Psoas muscle (tissue), 8 donors: ENCODE data around the gene PAQR4. TPM values are rescaled to one million over a fixed set of nuclear protein-coding genes. Genes with fewer than 3 reads are reported as not detected.

Experiments used
- ATAC-seq, 4 donors: fragments of 200-7000 bp; cut with Tn5 transposase; one replicate each; pipeline ENCODE4 v1.9.1; 2020; ENCODE audit warnings: moderate library complexity in 3 of 4, mild to moderate bottlenecking in 2 of 4
- DNase-seq, 2 donors: peaks; one replicate each; pipeline ENCODE4 v3.0.0-alpha.2; 2020
- H3K27ac ChIP-seq: fragments of 200-600 bp; one replicate; pipeline ENCODE4 v1.8.0; 2022
- H3K27me3 ChIP-seq, 3 donors: fragments of 200-600 bp in 1 of 3; one replicate each; pipeline versions ENCODE4 v1.6.1 to v1.8.0; 2013 to 2022; ENCODE audit warnings: low read length in 2 of 3, mild to moderate bottlenecking in 2 of 3, moderate library complexity in 1 of 3; ENCODE audit not compliant: insufficient read depth in 3 of 3
- H3K36me3 ChIP-seq, 2 donors: fragments of 200-600 bp in 1 of 2; one replicate each; pipeline versions ENCODE4 v1.6.1 to v1.8.0; 2013 to 2022; ENCODE audit warnings: low read depth in 1 of 2, mild to moderate bottlenecking in 1 of 2, moderate library complexity in 1 of 2; ENCODE audit not compliant: insufficient read depth in 1 of 2
- H3K4me1 ChIP-seq: fragments of 200-600 bp; one replicate; pipeline ENCODE4 v1.8.0; 2022
- H3K4me3 ChIP-seq: fragments of 200-600 bp; one replicate; pipeline ENCODE4 v1.8.0; 2022; ENCODE audit warnings: mild to moderate bottlenecking
- H3K9me3 ChIP-seq: fragments of 200-600 bp; one replicate; pipeline ENCODE4 v1.8.0; 2022
- WGBS, 3 donors: extraction: QIAGEN DNeasy Blood & Tissue Kit; methylation state at CpG; one replicate each; pipeline versions ENCODE4 v1.1.6 to v1.1.7; 2013; 5-methylcytosine and 5-hydroxymethylcytosine counted together
- intact Hi-C, 2 donors: fragments of 100-400 bp; cut with DNase I; formaldehyde crosslinking; loops; one replicate each; pipeline versions ENCODE4 v1.11.0 to v1.14.2; 2022
- polyA plus RNA-seq, 3 donors: library from polyadenylated mRNA; stranded (reverse); fragments of 200-250 nt; gene quantifications; one replicate each; pipeline ENCODE4 v1.2.3, GENCODE V29; 2013
- total RNA-seq, 4 donors: library from RNA; stranded (reverse); fragmentation: NEBNext Ultra II Directional in 2 of 4; extraction: Animal tissue kit (Norgen Biotek cat#: 25700) in 2 of 4; gene quantifications; one replicate each; pipeline versions ENCODE4 v1.2.1 to v1.2.4, GENCODE V29; 2021 to 2023
- TF ChIP-seq, protein P1 (sequence below): fragments of 200-600 bp; IDR thresholded peaks from one replicate; pipeline ENCODE4 v1.8.0; 2022; ENCODE audit warnings: antibody characterized with exemption
- donor health status: healthy with polysubstance abuse.
- donor health status: DM: no; HTN: no; CAD: no; lungs with moderate emphysema.
- donor health status: Bipolar disorder and iron deficiency.
- donor health status: healthy.
- donor health status: DM: yes; HTN: yes; CAD: no.
- donor health status: DM: no; HTN: no; CAD: no.
- donor health status: DM: no; HTN: no; CAD: no.
- donor health status: DM: yes; HTN: yes; CAD: no.

The PAQR4 gene
- total and polyA plus RNA-seq, 7 donors = 4.6 to 26.1 (median 12.3) TPM

DNA sequence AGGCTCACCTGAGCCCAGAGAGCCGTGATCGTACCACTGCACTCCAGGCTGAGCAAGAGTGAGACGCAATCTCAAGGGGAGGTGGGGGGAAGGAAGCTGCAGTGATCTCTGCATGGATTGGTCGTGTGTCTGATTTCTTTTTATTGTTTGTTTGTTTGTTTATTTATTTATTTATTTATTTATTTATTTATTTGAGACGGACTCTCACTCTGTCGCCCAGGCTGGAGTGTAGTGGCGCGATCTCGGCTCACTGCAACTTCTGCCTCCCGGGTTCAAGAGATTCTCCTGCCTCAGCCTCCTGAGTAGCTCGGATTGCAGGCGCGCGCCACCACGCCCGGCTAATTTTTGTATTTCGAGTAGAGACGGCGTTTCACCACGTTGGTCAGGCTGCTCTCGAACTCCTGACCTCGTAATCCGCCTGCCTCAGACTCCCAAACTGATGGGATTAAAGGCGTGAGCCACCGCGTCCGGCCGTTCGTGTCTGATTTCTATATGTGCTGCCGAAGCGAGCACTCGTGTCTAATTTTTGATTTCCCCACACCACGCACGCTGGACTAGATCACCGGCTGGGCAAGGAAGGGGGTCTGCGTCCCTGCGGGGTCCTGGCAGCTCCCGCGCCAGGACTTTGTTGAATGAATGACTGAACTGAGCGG lies 50.6 kb downstream of the PAQR4 start:
- WGBS, 3 donors = 28 to 29% (median 29%) methylated on average over 40 of the region's 40 CpGs

DNA sequence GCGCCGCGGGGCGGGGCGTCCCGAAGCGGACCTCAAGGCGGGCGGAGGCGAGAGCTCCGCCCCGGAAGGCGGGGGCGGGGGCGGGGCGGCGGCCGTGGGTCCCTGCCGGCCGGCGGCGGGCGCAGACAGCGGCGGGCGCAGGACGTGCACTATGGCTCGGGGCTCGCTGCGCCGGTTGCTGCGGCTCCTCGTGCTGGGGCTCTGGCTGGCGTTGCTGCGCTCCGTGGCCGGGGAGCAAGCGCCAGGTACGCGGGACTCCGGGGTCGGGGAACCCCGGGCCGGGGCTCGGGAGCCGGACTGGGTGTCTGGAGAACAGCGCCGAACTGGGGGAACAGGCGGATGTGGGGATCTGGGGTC lies 51.1 kb downstream of the PAQR4 start, which contains the start of gene TNFRSF12A:
Gene TNFRSF12A, plus strand, starts transcription at position 122 of the 357 bp plus-strand sequence. Its CDS starts 30 bp downstream, at position 152.
- Histone ChIP-seq H3K27ac (peak within 1 kb of the TSS; percentile 100), H3K36me3 (peaks cover 0 to 1% of the 10 kb centered on the region in 2 donors), H3K27me3 (peaks cover 0 to 20% (median 2%) of the 10 kb centered on the region in 3 donors), H3K9me3 (no peaks in the 10 kb centered on the region), H3K4me3 (peak within 1 kb of the TSS; percentile 94), H3K4me1 (peaks cover 29% of the 10 kb centered on the region)
- DNase-seq = peak; percentile 85 to 88
- peak; percentile 20 to 32 (median 30) for ATAC-seq
- intact Hi-C loops = no loop called here
- TF ChIP-seq, protein P1, sequence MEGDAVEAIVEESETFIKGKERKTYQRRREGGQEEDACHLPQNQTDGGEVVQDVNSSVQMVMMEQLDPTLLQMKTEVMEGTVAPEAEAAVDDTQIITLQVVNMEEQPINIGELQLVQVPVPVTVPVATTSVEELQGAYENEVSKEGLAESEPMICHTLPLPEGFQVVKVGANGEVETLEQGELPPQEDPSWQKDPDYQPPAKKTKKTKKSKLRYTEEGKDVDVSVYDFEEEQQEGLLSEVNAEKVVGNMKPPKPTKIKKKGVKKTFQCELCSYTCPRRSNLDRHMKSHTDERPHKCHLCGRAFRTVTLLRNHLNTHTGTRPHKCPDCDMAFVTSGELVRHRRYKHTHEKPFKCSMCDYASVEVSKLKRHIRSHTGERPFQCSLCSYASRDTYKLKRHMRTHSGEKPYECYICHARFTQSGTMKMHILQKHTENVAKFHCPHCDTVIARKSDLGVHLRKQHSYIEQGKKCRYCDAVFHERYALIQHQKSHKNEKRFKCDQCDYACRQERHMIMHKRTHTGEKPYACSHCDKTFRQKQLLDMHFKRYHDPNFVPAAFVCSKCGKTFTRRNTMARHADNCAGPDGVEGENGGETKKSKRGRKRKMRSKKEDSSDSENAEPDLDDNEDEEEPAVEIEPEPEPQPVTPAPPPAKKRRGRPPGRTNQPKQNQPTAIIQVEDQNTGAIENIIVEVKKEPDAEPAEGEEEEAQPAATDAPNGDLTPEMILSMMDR = no peak
- 0 to 2% (median 0%) methylated on average over 35 to 49 of the region's 49 CpGs for WGBS, 3 donors

More for the DNA sequence above, 50.6 kb downstream of the PAQR4 start:
- no peak for ATAC-seq
- TF ChIP-seq, protein P1 = no peak
- Histone ChIP-seq H3K4me3 (peak overlapping the region; percentile 94), H3K27ac (peak overlapping the region; percentile 100), H3K9me3 (no peaks in the 10 kb centered on the region), H3K36me3 (no peaks in the 10 kb centered on the region), H3K27me3 (peaks cover 0 to 20% (median 3%) of the 10 kb centered on the region in 3 donors), H3K4me1 (peaks cover 24% of the 10 kb centered on the region)
- no peak for DNase-seq
- intact Hi-C loops = no loop called here

DNA sequence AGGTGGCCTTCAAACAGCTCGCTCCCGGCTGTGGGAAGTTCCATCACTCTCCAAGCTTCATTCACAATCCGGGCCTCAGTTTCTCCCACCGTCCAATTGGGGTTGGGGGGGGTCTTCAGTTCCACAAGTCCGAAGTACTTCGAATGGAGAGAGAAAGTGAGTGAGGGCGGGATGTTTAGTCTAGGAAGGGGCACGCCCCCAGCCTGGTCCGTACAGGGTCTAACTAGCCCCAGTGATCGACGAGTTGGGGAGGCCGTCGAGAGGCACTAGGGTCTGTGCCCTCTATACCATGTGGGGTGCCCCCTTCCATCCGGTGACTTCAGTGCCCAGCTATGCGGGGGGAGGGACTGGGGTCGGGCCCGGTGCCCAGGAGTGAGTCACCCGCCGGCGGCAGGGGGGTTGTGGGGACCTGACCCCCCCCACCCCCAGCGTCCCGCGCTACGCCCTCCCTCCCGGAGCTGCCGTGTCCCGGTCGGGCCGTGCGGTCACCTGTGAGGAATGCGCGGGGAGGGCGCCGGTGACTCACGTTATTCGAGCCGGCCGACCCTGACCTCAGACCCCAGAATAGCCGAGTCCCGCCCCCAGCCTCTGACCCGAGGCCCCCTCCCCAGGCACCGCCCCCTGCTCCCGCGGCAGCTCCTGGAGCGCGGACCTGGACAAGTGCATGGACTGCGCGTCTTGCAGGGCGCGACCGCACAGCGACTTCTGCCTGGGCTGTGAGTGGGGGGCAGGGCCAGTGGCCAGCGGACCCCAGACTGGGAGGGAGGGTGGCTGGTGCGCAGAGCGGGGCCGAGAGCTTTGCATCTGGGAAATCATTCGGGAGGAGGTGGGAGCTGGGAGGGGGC lies 51.7 kb downstream of the PAQR4 start:
- Histone ChIP-seq H3K4me1 (peaks cover 31% of the 10 kb centered on the region), H3K36me3 (peaks cover 0 to 7% of the 10 kb centered on the region in 2 donors), H3K27me3 (peaks cover 0 to 18% (median 1%) of the 10 kb centered on the region in 3 donors), H3K4me3 (peak overlapping the region; percentile 94), H3K9me3 (no peaks in the 10 kb centered on the region), H3K27ac (peak overlapping the region; percentile 100)
- DNase-seq = peak; percentile 91 to 96
- 1% methylated on average over 44 to 57 of the region's 57 CpGs for WGBS, 3 donors
- intact Hi-C loops = no loop called here
- peak; percentile 61 to 66 (median 64) for ATAC-seq
- TF ChIP-seq, protein P1 = no peak

DNA sequence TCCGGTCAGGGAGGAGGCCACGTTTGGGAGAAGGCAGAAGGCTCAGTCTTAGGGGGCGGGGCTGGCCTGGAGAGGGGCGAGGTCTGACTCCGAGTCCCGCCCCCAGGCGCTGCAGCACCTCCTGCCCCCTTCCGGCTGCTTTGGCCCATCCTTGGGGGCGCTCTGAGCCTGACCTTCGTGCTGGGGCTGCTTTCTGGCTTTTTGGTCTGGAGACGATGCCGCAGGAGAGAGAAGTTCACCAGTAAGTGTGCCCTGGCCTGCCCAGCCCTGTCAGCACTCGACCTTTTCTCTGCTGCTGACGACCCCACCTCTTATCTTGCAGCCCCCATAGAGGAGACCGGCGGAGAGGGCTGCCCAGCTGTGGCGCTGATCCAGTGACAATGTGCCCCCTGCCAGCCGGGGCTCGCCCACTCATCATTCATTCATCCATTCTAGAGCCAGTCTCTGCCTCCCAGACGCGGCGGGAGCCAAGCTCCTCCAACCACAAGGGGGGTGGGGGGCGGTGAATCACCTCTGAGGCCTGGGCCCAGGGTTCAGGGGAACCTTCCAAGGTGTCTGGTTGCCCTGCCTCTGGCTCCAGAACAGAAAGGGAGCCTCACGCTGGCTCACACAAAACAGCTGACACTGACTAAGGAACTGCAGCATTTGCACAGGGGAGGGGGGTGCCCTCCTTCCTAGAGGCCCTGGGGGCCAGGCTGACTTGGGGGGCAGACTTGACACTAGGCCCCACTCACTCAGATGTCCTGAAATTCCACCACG lies 52.5 kb downstream of the PAQR4 start:
- Histone ChIP-seq H3K27me3 (peaks cover 0 to 18% (median 1%) of the 10 kb centered on the region in 3 donors), H3K27ac (peak overlapping the region; percentile 100), H3K9me3 (no peaks in the 10 kb centered on the region), H3K4me3 (peak overlapping the region; percentile 94), H3K4me1 (peaks cover 31% of the 10 kb centered on the region), H3K36me3 (peaks cover 0 to 15% of the 10 kb centered on the region in 2 donors)
- peak; percentile 90 to 96 for DNase-seq
- intact Hi-C loops = no loop called here
- peak; percentile 55 to 65 (median 60) for ATAC-seq
- WGBS, 3 donors = 9 to 10% (median 9%) methylated on average over 21 to 25 of the region's 25 CpGs
- TF ChIP-seq, protein P1 = peak; percentile 33
